ENCODE measurements around the gene SAMD4A.

Gene SAMD4A

GRCh38 chr14:54773171-54774006, 206.5 kb downstream of the SAMD4A start:
- H3K36me3 ChIP-seq: no peaks in the 10 kb centered on the region
- peaks cover 5 to 8% of the 10 kb centered on the region in 2 experiments for H3K4me1 ChIP-seq (ENCODE audit: control insufficient read depth in 1 of 2, insufficient read depth in 1 of 2, low read depth in 1 of 2, low read length in 1 of 2)
- no peak overlapping the region for H3K4me3 ChIP-seq (ENCODE audit: low read depth in 1 of 2, low read length in 1 of 2)
- H3K9me3 ChIP-seq: no peaks in the 10 kb centered on the region
- peaks cover 62% of the 10 kb centered on the region for H3K27me3 ChIP-seq
- no peak overlapping the region for H3K27ac ChIP-seq
- TF ChIP-seq CTCF (IDR thresholded peaks at IDR 0.05): no peak

GRCh38 chr14:54774824-54775223, 207.9 kb downstream of the SAMD4A start:
- Histone ChIP-seq H3K27me3 (peaks cover 71% of the 10 kb centered on the region), H3K4me3 (ENCODE audit: low read depth in 1 of 2, low read length in 1 of 2) (no peak overlapping the region), H3K4me1 (ENCODE audit: control insufficient read depth in 1 of 2, insufficient read depth in 1 of 2, low read depth in 1 of 2, low read length in 1 of 2) (peaks cover 5 to 8% of the 10 kb centered on the region in 2 experiments), H3K27ac (no peak overlapping the region), H3K9me3 (no peaks in the 10 kb centered on the region), H3K36me3 (no peaks in the 10 kb centered on the region)
- no peak for TF ChIP-seq CTCF (IDR thresholded peaks at IDR 0.05)

- Histone ChIP-seq H3K36me3 (no peaks in the 10 kb centered on the region), H3K27me3 (peaks cover 71% of the 10 kb centered on the region), H3K9me3 (no peaks in the 10 kb centered on the region), H3K4me1 (ENCODE audit: control insufficient read depth in 1 of 2, insufficient read depth in 1 of 2, low read depth in 1 of 2, low read length in 1 of 2) (peaks cover 5 to 8% of the 10 kb centered on the region in 2 experiments), H3K27ac (no peak overlapping the region), H3K4me3 (ENCODE audit: low read depth in 1 of 2, low read length in 1 of 2) (no peak overlapping the region)
- TF ChIP-seq CTCF (IDR thresholded peaks at IDR 0.05): no peak
These were observed 208.7 kb downstream of the SAMD4A start for GRCh38 chr14:54775486-54776140.

GRCh38 chr14:54776361-54777001, 209.6 kb downstream of the SAMD4A start:
- H3K27ac ChIP-seq: no peak overlapping the region
- H3K36me3 ChIP-seq: no peaks in the 10 kb centered on the region
- H3K4me1 ChIP-seq (ENCODE audit: control insufficient read depth in 1 of 2, insufficient read depth in 1 of 2, low read depth in 1 of 2, low read length in 1 of 2): peaks cover 5 to 8% of the 10 kb centered on the region in 2 experiments

More at GRCh38 chr14:54776361-54777001, 209.6 kb downstream of the SAMD4A start:
- TF ChIP-seq CTCF (IDR thresholded peaks at IDR 0.05): no peak
- no peak overlapping the region for H3K4me3 ChIP-seq (ENCODE audit: low read depth in 1 of 2, low read length in 1 of 2)
- H3K27me3 ChIP-seq: peaks cover 70% of the 10 kb centered on the region
- H3K9me3 ChIP-seq: no peaks in the 10 kb centered on the region
